Mucosa of gallbladder (tissue), 1 donor: ENCODE data around the gene TMEM108. TPM values are rescaled to one million over a fixed set of nuclear protein-coding genes. Genes with fewer than 3 reads are reported as not detected.

Source experiments
- DNase-seq: peaks from one replicate; pipeline ENCODE4 v3.0.0-alpha.2; 2020; ENCODE audit warnings: low spot score
- total RNA-seq: library from RNA; stranded (reverse); gene quantifications from one replicate; pipeline ENCODE4 v1.2.1, GENCODE V29; 2021
- donor health status: DM: no; HTN: no; CAD: no.

TMEM108 gene
- total RNA-seq, 1 donor from 2014 or later: 0.95 TPM

DNA sequence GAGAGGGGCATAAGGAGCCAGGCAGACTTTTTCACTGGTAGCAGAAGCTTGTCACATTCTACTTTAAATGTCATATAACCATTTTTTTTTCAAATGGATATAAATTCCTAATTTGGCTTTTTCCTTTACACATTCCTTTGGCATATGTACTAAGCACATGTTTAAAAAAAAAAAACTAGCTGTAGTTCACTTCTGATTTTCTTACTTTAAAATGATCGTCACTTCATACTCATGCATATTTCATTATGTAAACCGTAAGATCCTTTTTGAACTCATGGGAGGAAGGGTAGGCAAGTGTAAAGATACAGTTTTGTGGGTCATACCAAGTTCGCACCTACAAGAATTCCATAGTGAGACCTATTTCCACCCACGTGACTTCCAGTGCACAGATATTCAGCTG is 316.5 kb downstream of the TMEM108 start:
- no peak for DNase-seq

DNA sequence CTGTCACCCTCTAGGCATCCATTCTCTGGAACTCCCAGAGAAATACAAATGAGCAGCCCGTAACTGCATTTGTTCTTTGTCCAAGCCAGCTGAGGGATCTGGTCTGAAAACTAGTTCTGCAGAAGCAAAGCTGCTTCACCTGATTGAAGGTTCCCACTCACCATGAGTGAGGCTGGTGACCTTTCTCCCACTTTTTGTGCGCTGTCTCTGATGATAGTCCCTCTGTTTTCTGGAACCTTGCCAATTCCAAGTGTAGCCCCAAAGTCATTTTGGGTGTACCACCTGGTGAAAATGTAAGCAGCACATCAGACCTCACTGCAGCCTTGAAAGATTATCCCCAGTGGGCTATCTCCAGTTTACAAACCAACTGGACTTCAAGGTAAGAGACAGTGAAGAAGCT is 322.3 kb downstream of the TMEM108 start:
- no peak for DNase-seq

DNA sequence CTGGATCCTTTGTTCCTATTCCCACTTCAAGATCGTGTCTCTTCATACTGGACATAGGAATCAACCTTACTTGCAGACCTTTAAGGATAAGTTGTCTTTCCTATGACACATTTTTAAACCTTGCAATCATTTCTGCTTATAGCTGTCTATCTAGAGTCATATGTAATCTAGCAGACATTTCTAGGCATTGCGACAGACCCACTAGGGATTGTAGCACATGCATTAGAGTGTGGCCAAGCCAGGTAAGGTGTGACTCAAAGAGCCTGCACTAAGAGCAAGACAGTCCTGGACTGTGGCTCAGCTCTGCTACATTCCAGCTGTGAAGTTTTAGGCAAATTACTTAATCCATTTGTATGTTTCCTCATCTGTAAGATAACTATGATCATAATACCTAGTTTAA is 322.8 kb downstream of the TMEM108 start:
- no peak for DNase-seq

DNA sequence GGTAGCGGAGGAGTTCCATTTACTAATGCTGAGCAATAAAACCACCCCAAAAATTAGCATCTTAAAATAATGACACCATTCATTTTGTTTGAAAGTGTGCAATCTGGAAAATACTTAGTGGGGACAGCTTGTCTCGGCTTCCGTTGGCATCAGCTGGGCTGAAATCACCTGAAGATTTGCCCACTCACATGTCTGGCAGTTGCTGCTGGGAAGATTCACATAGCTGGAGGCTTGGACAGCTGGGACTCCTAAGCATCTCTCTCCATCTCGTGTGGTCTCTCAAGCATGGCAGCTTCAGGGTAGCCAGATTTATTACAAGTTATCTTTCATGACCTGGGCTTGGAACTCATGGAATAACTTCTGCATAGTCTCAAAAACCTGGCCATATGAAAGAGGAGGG is 323.2 kb downstream of the TMEM108 start:
- no peak for DNase-seq

DNA sequence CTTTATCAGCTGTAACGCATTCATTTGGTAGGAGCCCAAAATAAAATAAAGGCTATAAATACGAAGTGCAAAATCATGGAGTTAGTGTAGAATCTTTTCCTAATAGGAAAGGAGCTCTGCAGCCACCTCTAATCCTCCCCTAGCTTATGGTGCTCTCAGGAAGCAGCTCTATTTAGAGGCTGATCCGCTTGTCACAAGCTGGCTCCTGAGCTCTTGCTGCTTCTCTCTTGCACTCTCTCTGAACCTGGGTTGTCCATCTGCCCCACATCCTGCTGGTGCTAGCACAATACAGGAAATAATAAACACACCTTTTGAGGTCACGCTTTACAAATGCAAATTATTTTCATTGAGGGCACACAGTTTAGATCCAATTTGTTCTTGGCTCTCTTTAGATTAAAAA is 324.3 kb downstream of the TMEM108 start:
- no peak for DNase-seq

DNA sequence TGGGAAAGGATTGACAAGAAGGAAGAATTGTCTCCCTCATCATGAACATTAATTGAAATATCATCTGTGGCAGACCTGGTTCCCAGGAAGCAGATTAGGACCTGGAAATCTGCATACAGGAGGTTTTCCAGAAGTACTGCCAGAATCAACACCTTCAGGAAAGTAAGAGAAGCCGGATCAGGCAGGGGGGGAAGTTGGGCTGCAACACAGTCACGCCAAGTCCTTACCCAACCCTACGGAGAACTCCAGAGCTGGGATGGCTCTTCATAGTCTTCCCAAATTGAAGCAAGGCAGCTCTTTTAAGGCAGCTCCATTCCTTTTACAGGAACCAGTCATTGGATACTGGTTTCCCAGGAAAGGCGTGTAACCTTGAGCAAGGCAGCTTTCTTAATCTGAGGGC is 326.5 kb downstream of the TMEM108 start:
- no peak for DNase-seq

DNA sequence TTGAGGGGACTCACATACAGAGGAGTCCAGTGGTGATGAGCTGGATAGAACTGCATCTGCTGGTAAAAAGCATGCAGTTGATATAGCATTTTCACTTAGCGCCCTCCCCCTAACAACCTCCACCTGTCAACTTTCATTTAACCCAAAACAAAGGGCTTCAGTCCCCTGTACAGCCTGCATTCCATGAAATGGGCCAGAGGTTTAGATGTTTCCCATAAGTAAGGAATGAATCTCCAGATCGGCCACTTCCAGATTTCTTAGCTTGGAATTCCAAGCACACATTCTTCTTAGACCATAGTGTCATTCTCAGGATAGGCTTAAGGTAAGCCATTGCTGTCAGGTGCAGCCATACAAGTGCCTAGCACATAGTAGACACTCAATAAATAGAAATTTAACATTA is 328.7 kb downstream of the TMEM108 start:
- DNase-seq: no peak

DNA sequence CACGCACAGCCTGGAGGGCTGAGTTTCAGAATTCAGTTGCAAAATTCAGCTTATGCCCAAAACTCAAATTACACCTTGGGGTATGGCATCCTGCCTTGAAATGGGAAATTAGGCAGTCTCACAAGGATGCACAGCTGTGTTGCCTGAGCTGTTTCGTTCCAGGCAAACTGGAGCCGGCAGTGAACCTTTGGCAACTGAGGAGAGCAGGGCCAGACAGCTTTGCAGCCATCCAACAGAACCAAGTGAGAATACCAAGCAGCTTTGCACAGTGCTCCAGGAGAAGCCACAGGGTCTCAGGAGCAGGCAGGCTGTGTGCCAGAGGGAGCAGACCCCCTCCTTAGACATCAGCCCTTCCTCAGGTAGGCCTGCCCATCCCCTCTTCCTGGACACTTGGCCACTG is 329.2 kb downstream of the TMEM108 start:
- DNase-seq: no peak

DNA sequence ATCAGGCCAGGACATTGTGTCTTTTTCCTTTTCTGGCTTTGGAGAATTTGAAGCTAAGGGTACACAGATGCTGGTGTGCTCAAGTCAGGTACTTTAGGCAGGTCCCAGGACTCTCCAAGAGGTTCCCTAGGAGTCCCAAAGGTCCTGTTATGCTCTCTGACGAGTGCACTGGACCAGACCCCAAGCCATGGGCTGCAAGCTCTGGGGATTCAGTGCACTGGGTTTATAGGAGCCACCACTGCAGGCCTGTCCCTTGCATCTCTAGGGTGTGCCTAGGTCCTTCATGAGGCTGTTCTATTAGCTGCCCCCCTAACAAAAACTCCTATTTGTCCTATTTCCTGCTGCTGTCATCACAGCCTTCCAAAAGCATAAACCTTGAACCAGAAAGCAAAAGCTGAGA is 329.8 kb downstream of the TMEM108 start:
- no peak for DNase-seq

DNA sequence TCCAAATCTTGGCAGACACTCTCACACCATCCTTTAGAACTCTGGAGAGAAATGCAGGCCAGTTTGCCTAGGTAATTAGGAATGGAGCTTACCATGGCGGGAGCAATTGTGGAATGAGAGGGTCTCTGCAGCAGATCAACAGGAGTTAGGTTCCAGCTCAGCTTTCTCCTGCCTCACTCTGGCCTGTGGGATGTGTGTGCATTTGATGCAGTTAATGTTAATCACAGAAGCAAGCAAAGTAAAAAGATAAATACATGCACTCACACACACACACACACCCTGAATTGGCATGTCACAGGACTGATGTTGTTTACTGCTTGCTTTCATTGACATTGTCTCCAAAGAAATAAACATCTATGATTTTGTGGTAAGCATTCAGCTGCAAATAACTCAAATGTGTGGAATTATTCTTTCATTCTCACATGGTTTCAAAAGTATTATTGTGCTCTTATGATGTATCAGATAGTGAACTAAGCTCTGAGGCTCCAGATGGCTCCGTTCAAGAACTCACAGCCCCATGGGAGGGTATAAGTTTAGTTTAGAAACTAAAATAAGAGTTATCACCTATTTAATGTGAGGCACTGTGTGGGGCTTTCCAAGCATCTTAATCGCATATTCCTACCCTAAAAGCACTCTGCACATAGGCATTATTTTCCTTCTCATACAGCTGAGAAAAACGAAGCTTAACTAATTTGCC is 330.3 kb downstream of the TMEM108 start:
- DNase-seq: no peak

DNA sequence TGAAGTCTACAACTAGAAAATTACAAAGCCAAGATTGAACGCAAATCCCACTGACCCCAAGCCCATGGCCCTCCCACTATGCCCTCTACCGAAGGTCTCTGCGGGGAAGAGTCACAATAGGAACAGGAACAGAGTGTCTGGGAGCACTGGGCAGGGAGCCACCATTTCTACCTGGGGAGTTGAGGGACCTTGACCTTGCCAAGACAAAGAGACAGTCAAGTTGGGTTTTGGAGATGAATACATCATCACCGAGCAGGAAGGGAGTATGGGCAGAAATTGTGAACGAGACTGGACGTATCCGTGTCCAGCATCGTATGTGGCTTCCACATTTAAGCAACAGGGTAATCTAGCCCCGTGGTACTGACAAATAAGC is 330.9 kb downstream of the TMEM108 start:
- no peak for DNase-seq

DNA sequence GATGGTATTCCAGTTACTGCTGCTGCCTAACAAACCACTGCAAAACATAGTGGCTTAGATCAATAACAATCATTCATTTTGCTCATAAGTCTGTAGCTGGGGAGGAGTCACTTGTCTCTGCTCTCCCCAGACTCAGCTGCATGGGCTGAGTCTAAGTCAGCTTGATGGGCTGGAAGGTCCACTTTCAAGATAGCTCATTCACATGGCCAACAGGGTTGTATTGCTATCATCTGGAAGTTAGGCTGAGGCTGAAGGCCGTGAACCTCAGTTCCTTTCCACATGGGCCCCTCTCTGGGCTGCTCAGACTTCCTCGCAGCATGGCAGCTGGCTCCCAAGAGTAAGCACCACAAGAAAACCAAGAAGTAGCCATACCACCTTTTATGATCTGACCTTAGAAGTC is 333.0 kb downstream of the TMEM108 start:
- no peak for DNase-seq

DNA sequence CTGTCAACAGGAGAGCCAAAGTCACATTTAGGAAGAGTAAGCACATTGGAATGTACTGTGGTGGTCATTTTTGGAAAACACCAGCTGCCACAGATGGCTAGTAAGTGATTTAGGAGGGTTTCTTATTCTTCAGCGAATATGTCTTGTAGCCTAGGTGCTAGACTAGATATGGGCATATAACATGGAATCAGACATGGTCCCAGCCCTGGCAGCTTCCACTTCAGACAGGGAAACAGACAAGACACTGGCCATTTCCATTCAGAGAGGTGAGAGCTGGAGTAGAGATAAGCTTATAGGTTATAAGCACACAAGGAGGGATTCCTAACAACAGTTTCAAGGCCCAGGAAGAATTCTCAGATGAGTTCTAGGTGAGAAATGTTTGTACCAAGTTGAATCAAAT is 333.5 kb downstream of the TMEM108 start:
- no peak for DNase-seq

DNA sequence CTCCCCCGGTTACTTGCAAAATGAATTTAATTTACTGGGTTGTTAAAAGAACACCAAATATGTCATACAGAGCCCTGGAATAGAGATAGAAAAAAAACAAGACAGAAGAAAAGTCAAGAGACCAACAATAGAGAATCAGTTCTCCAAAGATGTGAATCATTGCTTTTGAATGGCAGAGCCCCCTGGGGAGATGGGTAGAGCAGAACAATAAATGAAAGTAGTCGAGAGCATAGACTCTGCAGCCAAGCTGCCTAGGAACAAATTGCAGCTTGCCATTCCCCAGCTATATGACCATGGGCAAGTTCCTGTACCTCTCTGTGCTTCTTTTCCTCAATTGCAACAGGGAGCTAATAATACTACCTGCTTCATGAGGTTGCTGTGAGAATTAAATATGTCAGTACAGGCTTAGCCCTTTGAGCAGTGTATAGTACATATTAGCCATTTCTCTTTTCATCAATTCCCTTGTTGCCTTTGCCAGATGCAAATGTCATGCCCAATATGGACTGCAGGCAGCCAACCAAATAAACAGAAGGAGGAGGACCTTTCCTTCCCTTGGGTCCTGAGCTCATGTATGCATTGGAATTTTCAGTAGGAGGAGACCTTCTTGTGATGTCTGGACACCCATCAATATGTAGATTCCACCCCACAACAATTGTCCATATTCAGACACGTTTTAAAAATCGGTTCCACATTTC is 336.7 kb downstream of the TMEM108 start:
- DNase-seq: no peak

DNA sequence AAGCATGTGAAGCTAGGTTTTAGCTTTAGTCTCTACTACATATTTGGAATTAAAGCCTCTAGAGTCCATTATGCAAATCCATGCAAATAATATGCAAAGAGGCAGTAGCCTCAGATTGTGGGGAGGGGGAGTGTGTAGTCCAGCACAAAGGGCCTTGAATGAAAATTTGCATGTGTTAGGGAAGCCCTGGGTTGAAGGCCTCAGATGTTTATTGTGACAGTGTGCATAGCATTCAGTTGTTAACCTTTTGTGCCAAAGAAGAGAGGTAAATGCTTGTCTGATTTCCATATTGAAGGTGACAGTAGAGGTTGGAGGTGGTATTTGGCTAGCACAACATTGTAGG is 337.2 kb downstream of the TMEM108 start:
- DNase-seq: no peak

DNA sequence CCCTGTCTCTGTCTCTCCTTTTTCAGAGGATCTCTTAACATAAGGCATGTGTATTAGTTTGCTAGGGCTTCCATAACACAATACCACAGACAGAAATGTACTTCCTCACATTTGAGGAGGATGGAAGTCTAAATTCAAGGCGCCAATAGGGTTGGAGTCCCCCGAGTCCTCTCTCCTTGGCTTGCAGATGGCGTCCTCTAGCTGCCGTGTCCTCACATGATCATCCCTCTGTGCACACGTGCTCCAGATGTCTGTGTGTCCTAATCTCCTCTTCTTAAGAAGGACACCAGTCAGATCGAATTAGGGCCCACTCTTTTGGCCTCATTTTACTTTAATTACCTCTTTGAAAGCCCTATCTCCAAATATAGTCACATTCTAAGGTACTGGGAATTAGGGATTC is 338.6 kb downstream of the TMEM108 start:
- no peak for DNase-seq

DNA sequence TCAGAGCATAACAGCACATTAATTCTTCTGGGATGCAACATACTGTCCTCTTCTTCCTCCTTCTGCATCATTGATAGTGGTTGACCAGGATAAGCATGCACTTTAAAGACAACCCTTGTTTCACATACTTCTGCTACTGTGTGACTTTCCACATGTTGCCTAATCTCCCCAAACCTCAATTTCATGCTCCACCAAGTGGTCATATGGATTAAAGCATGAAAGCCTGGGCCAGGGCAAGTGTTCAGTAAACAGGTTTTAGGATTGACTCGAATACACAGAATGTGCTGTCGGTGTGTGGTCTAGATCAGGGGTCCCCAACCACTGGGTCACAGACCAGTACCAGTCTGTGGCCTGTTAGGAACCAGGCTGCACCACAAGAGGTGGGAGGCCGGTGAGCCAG is 339.2 kb downstream of the TMEM108 start:
- no peak for DNase-seq

DNA sequence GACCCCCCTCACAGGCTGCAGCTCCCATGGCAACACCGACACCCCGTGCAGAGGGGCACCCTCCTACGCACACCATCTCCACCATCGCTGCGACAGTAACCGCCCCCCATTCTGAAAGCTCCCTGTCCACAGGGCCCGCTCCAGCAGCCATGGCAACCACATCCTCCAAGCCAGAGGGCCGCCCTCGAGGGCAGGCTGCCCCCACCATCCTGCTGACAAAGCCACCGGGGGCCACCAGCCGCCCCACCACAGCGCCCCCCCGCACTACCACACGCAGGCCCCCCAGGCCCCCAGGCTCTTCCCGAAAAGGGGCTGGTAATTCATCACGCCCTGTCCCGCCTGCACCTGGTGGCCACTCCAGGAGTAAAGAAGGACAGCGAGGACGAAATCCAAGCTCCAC is 341.7 kb downstream of the TMEM108 start:
- DNase-seq: no peak

DNA sequence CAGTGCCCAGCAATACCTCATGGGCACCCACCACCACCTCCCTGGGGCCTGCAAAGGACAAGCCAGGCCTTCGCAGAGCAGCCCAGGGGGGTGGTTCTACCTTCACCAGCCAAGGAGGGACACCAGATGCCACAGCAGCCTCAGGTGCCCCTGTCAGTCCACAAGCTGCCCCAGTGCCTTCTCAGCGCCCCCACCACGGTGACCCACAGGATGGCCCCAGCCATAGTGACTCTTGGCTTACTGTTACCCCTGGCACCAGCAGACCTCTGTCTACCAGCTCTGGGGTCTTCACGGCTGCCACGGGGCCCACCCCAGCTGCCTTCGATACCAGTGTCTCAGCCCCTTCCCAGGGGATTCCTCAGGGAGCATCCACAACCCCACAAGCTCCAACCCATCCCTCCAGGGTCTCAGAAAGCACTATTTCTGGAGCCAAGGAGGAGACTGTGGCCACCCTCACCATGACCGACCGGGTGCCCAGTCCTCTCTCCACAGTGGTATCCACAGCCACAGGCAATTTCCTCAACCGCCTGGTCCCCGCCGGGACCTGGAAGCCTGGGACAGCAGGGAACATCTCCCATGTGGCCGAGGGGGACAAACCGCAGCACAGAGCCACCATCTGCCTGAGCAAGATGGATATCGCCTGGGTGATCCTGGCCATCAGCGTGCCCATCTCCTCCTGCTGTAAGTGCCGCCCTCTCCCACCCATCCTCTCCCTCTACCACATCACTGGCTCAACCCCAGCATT is 342.5 kb downstream of the TMEM108 start:
- no peak for DNase-seq

DNA sequence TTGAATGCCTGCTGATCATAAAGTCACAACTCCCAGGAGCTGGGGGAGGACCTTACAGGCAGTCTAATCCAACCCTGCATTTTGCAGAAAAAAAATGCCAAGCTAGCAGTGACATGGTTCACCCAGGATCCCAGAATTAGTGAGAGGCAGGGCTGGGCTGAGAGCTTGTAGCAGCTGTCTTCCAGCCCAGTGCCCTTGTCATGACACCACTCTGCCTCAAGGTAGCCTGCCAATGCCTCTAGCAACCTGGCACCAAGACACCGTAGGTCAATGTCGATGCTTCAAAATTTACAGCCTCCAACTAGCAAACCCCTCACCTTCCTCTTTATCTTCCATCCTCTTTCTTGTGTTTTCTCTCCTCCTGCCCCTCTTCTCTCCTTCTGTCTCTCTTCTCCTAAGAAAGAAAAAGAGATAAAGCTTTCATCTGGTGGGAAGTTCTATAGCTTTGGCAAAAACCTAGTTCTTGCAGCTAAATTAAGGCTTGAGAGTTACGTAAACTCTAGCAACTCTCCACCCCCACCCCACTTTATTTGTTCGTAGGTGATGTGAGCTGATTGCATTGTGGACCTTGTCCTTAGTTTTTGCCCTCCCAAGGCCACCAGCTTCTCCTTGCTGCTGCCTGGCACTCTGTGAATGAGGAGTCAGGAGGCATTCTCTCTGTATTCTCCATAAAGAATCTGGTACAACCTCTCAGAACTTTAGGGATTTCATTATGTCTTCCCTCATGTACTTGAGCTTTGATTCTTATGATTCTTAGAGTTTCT is 343.3 kb downstream of the TMEM108 start:
- no peak for DNase-seq

DNA sequence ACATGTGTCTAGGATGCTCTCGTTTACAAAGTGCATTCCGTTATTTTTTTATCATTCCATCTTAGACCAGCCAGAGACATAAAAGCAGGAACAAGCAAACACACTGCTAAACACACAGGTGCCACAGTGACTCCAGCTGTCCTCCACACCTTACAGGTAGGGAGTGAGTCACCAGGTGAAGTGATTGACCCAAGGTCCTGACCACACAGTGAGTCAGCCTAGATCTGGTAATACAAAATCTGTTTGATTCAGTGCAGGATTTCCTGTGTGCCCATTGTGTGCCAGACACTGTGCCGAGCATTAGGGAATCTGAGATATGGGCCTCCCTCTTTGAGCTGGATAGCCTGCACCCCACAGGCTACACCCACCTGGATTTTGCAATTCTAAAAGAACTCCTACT is 345.0 kb downstream of the TMEM108 start:
- peak; percentile 41 for DNase-seq

DNA sequence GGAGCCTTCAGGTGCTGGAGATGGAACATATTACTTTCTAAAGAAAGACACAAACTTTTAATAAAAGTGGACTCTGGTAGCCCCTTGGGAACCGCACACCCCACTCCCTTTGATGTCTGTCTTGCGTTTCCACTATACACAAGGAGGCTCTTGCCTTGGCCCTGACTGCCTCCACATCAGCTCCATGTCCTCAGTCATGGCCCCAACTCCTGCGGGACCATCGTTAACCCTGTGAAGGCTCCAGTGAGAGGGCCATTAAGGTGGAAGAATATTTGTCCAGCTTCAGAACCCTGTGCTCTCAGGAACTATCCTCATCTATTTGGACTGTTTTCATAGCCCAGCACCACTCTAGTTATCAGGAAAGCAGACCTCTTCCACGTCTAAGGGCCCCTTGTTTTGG is 345.6 kb downstream of the TMEM108 start:
- no peak for DNase-seq
